HEK293 (cell line): ENCODE results near the gene RND1.

Experiments used
- CTCF ChIP-seq: fragments of 450-650 bp; formaldehyde crosslinking; IDR thresholded peaks from 2 replicates; pipeline ENCODE4 v1.5.1; 2016; ENCODE audit warnings: missing biosample characterization, missing genetic modification characterization
- KLF1 ChIP-seq: fragments of 450-650 bp; formaldehyde crosslinking; IDR thresholded peaks from 2 replicates; pipeline ENCODE4 v1.5.1; 2016; ENCODE audit warnings: missing biosample characterization, missing genetic modification characterization
- REST ChIP-seq: fragments of 450-650 bp; formaldehyde crosslinking; IDR thresholded peaks from 2 replicates; pipeline ENCODE4 v1.5.1; 2016; ENCODE audit warnings: missing biosample characterization, missing genetic modification characterization
- SCRT2 ChIP-seq: fragments of 450-650 bp; formaldehyde crosslinking; IDR thresholded peaks from 2 replicates; pipeline ENCODE4 v1.5.1; 2016; ENCODE audit warnings: missing biosample characterization, missing genetic modification characterization
- TCF7L2 ChIP-seq: IDR thresholded peaks from 2 replicates; pipeline ENCODE4 v1.6.1; 2011; ENCODE audit warnings: low read depth, mild to moderate bottlenecking, inconsistent platforms, low read length, moderate library complexity, borderline replicate concordance
- ZBTB17 ChIP-seq: fragments of 450-650 bp; formaldehyde crosslinking; IDR thresholded peaks from 2 replicates; pipeline ENCODE4 v1.5.1; 2016; ENCODE audit warnings: missing biosample characterization, missing genetic modification characterization
- ZNF10 ChIP-seq: fragments of 450-650 bp; formaldehyde crosslinking; IDR thresholded peaks from 2 replicates; pipeline ENCODE4 v1.5.1; 2017; ENCODE audit warnings: missing biosample characterization, missing genetic modification characterization
- ZNF121 ChIP-seq: fragments of 450-650 bp; formaldehyde crosslinking; IDR thresholded peaks from 2 replicates; pipeline ENCODE4 v1.5.1; 2016; ENCODE audit warnings: missing biosample characterization, missing genetic modification characterization
- ZNF174 ChIP-seq: fragments of 450-650 bp; formaldehyde crosslinking; IDR thresholded peaks from 2 replicates; pipeline ENCODE4 v1.5.0; 2017; ENCODE audit warnings: missing biosample characterization, mild to moderate bottlenecking, missing genetic modification characterization
- ZNF23 ChIP-seq: fragments of 450-650 bp; formaldehyde crosslinking; IDR thresholded peaks from 2 replicates; pipeline ENCODE4 v1.5.1; 2016; ENCODE audit warnings: missing biosample characterization, missing genetic modification characterization, borderline replicate concordance
- ZNF341 ChIP-seq: fragments of 450-650 bp; formaldehyde crosslinking; IDR thresholded peaks from 2 replicates; pipeline ENCODE4; 2016; ENCODE audit warnings: low read depth, missing biosample characterization, missing genetic modification characterization
- ZNF596 ChIP-seq: fragments of 450-650 bp; IDR thresholded peaks from 2 replicates; pipeline ENCODE4 v1.5.0; 2018; ENCODE audit warnings: missing biosample characterization, mild to moderate bottlenecking, missing genetic modification characterization, moderate library complexity
- ZNF670 ChIP-seq: fragments of 450-650 bp; formaldehyde crosslinking; IDR thresholded peaks from 2 replicates; pipeline ENCODE4 v1.5.1; 2016; ENCODE audit warnings: missing biosample characterization, missing genetic modification characterization, low read depth

GRCh38 chr12:48832321-48833060, 33.2 kb downstream of the RND1 start:
- TF ChIP-seq SCRT2 (tag by site-specific recombination) (no peak), ZBTB17 (no peak), ZNF596 (tag by site-specific recombination) (no peak), REST (tag by site-specific recombination) (no peak), CTCF (tag by site-specific recombination) (no peak), ZNF174 (tag by site-specific recombination) (no peak), ZNF670 (tag by site-specific recombination) (no peak), ZNF341 (tag by site-specific recombination) (no peak), KLF1 (tag by site-specific recombination) (no peak), ZNF121 (tag by site-specific recombination) (no peak), ZNF10 (tag by site-specific recombination) (no peak), TCF7L2 (no peak), ZNF23 (no peak)
